Chondrocyte (in vitro differentiated cells): ENCODE results near the gene ETNK2. TPM values are rescaled to one million over a fixed set of nuclear protein-coding genes. Genes with fewer than 3 reads are reported as not detected.

ENCODE experiments used
- DNase-seq: peaks from one replicate; pipeline ENCODE4 v3.0.0; 2021; ENCODE audit warnings: mixed read lengths, low spot score
- H3K27ac Mint-ChIP-seq: one replicate; pipeline ENCODE4 v1.8.0; 2021; ENCODE audit warnings: mild to moderate bottlenecking, moderate library complexity, mixed read lengths; ENCODE audit not compliant: unreplicated experiment
- H3K27me3 Mint-ChIP-seq: 2 replicates; pipeline ENCODE4 v1.8.0; 2021; ENCODE audit warnings: low read depth, mixed read lengths
- H3K36me3 Mint-ChIP-seq: 2 replicates; pipeline ENCODE4 v1.8.0; 2021; ENCODE audit warnings: low read depth, mixed read lengths
- H3K4me1 Mint-ChIP-seq: 2 replicates; pipeline ENCODE4 v1.8.0; 2021; ENCODE audit warnings: low read depth, mild to moderate bottlenecking, mixed read lengths
- H3K4me3 Mint-ChIP-seq: one replicate; pipeline ENCODE4 v1.8.0; 2021; ENCODE audit warnings: mild to moderate bottlenecking, moderate library complexity, mixed read lengths; ENCODE audit not compliant: unreplicated experiment
- H3K9me3 Mint-ChIP-seq: 2 replicates; pipeline ENCODE4 v1.8.0; 2021; ENCODE audit warnings: low read depth, mixed read lengths
- CTCF ChIP-seq: fragments of 200-600 bp; sonication (generic); IDR thresholded peaks from 2 replicates; pipeline ENCODE4 v1.5.0; 2021; ENCODE audit warnings: antibody characterized with exemption, mild to moderate bottlenecking, moderate library complexity
- total RNA-seq: library from RNA; stranded (reverse); gene quantifications from 3 replicates; pipeline ENCODE4 v1.2.1, GENCODE V29; 2021

Gene ETNK2
- total RNA-seq, 1 donor from 2014 or later: 10.2 TPM

- Mint-ChIP-seq H3K4me3 (no peak overlapping the region), H3K27me3 (no peaks in the 10 kb centered on the region), H3K27ac (no peak overlapping the region), H3K36me3 (peaks cover 5% of the 10 kb centered on the region), H3K9me3 (no peaks in the 10 kb centered on the region), H3K4me1 (peaks cover 14% of the 10 kb centered on the region)
- no peak for DNase-seq
- TF ChIP-seq CTCF: peak; percentile 51
Observed at GRCh38 chr1:204123376-204123775, 28.5 kb downstream of the ETNK2 start.

DNA sequence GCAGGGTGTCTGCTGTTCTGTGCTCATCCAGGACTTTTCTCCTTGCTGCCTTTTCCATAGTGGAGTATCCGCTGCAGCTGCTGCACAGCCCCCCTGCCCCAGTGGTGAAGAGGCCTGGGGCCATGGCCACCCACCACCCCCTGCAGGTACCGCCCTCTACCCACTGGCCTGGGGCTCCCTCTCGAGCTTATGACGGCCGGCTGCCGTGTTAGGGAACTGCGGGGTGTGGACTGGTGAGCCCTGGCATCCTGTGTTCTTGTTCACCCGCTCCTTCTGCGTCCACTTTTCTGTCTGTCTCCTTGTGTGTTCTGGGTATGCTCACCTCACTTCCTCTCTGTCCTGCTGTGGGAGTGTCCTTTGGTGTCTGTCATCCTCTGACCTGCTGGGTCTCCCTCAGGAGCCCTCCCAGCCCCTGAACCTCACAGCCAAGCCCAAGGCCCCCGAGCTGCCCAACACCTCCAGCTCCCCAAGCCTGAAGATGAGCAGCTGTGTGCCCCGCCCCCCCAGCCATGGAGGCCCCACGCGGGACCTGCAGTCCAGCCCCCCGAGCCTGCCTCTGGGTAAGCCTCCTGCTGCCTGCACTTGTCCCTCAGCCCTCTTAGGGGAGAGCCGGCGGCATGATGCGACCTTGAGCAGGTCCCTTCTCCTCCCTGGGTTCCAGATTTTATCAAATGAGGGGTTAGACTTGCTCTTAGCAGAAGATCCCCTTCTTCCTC lies 29.8 kb downstream of the ETNK2 start:
- Mint-ChIP-seq H3K4me1 (peaks cover 5% of the 10 kb centered on the region), H3K4me3 (no peak overlapping the region), H3K36me3 (peaks cover 5% of the 10 kb centered on the region), H3K27ac (no peak overlapping the region), H3K9me3 (no peaks in the 10 kb centered on the region), H3K27me3 (no peaks in the 10 kb centered on the region)
- no peak for TF ChIP-seq CTCF
- DNase-seq: no peak

DNA sequence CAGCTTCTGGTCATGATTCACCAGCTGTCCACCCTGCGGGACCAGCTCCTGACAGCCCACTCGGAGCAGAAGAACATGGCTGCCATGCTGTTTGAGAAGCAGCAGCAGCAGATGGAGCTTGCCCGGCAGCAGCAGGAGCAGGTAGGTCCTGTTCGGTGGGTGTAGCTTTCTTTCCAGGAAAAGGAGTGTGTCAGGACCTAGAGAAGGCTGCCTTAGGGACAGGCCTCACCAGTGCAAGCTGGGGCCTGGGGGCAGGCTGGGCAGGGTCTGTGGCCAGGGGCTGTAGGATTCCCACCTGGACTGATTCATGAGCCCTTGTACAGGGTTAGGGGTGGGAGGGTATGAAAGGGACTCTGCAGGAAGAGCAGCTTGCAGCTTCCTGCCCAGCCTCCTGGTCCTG lies 35.3 kb downstream of the ETNK2 start:
- H3K36me3 Mint-ChIP-seq: peaks cover 2% of the 10 kb centered on the region
- no peak overlapping the region for H3K4me3 Mint-ChIP-seq
- no peak for TF ChIP-seq CTCF

DNA sequence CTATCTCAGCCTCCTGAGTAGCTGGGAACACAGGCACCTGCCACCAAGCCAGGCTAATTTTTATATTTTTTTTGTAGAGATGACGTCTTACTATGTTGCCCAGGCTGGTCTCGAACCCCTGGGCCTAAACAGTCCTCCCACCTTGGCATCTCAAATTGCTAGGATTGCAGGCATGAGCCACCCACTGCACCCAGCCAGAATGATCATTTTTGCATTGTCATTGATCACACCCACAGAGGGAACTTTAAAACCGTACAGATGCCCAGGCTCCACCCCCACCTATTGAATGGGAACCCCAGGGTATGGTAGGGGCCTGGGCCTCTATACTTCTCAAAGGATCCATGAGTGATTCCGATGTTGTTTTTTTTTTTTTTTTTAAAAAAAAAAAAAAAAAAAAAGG lies 36.7 kb downstream of the ETNK2 start:
- no peak overlapping the region for H3K4me3 Mint-ChIP-seq
- TF ChIP-seq CTCF: no peak
- H3K27me3 Mint-ChIP-seq: no peaks in the 10 kb centered on the region
- H3K9me3 Mint-ChIP-seq: no peaks in the 10 kb centered on the region
- DNase-seq: peak; percentile 14
- H3K36me3 Mint-ChIP-seq: peaks cover 2% of the 10 kb centered on the region
- no peak overlapping the region for H3K27ac Mint-ChIP-seq
- no peaks in the 10 kb centered on the region for H3K4me1 Mint-ChIP-seq

More for the DNA sequence above, 35.3 kb downstream of the ETNK2 start:
- no peak for DNase-seq
- Mint-ChIP-seq H3K27ac (no peak overlapping the region), H3K9me3 (no peaks in the 10 kb centered on the region), H3K4me1 (no peaks in the 10 kb centered on the region), H3K27me3 (no peaks in the 10 kb centered on the region)

DNA sequence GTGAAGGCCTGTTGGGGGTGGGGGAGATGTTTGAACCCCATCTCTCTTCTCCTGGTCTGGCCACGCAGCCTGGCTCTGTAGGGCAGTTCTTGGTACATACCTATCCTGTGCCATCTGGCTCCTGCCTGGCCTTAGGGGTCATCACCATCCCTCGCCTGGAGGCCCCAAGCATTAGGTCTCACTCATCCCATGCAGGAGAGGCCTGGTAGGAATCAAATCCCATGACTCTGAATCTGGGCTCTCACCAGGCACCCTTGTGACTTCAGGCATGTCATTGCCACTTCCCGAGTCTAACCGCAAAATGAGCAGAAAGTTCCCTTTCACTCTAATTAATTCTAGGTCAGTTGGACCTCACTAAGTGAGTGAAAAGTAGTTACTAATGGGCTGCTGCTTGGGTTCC lies 37.2 kb downstream of the ETNK2 start:
- Mint-ChIP-seq H3K4me1 (no peaks in the 10 kb centered on the region), H3K4me3 (no peak overlapping the region), H3K36me3 (peaks cover 2% of the 10 kb centered on the region), H3K9me3 (no peaks in the 10 kb centered on the region), H3K27me3 (no peaks in the 10 kb centered on the region), H3K27ac (no peak overlapping the region)
- no peak for TF ChIP-seq CTCF
- DNase-seq: peak; percentile 57
